Measurements from ENCODE around the gene MBTPS2. TPM values are rescaled to one million over a fixed set of nuclear protein-coding genes. Genes with fewer than 3 reads are reported as not detected.

MBTPS2 gene
- total RNA-seq, 1 experiment from 2014 or later = 29.7 TPM

DNA sequence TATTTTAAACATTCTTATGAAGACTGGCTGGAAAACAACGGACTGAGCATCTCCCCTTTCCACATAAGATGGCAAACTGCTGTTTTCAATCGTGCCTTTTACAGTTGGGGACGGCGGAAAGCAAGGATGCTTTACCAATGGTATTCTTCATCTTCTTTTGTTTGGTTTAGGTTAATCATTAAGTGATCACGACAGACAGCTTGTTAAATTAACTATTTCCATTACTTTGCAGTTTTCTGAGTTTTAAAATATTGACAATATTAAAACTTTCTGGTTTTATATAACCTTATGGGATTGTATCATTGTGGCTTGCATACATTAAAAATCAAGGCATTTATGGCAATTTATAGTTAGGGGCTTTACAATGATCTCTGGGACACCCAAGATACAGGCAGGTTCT is 3.8 kb downstream of the MBTPS2 start:
- intact Hi-C loops (cut with micrococcal nuclease; ENCODE audit: unreplicated experiment) = loop anchor here (5.0 kb wide), 1 partner anchor 46 kb away; no protein-coding TSS in a partner anchor
- Mint-ChIP-seq H3K4me3 (ENCODE audit: low read depth, unreplicated experiment) (no peak overlapping the region), H3K27me3 (ENCODE audit: unreplicated experiment) (no peaks in the 10 kb centered on the region), H3K36me3 (ENCODE audit: insufficient read depth, unreplicated experiment) (peaks cover 15% of the 10 kb centered on the region), H3K9me3 (ENCODE audit: low read depth, unreplicated experiment) (no peaks in the 10 kb centered on the region), H3K4me1 (ENCODE audit: low read depth, unreplicated experiment) (no peaks in the 10 kb centered on the region), H3K27ac (ENCODE audit: unreplicated experiment) (no peak overlapping the region)
- BruUV-seq (replicated peaks) = no TSS peak
- CTCF ChIA-PET = no interaction called here
- TF ChIP-seq, protein P1, sequence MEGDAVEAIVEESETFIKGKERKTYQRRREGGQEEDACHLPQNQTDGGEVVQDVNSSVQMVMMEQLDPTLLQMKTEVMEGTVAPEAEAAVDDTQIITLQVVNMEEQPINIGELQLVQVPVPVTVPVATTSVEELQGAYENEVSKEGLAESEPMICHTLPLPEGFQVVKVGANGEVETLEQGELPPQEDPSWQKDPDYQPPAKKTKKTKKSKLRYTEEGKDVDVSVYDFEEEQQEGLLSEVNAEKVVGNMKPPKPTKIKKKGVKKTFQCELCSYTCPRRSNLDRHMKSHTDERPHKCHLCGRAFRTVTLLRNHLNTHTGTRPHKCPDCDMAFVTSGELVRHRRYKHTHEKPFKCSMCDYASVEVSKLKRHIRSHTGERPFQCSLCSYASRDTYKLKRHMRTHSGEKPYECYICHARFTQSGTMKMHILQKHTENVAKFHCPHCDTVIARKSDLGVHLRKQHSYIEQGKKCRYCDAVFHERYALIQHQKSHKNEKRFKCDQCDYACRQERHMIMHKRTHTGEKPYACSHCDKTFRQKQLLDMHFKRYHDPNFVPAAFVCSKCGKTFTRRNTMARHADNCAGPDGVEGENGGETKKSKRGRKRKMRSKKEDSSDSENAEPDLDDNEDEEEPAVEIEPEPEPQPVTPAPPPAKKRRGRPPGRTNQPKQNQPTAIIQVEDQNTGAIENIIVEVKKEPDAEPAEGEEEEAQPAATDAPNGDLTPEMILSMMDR (IDR thresholded peaks at IDR 0.05; ENCODE audit: unreplicated experiment) = no peak
- DNase-seq = no peak

DNA sequence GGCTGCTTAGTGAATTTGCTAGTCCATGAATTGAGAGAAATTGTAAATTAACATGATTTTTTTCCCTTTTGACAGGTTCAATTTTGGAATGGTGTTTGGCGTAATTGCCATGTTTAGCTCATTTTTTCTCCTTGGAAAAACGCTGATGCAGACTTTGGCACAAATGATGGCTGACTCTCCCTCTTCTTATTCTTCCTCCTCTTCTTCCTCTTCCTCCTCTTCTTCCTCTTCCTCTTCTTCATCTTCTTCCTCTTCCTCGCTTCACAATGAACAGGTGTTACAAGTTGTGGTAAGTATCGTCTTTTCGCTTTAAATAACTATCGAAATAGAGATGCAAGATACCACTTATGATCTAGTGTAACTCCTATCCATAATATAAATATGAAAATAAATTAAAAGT is 5.7 kb downstream of the MBTPS2 start:
- Mint-ChIP-seq H3K4me3 (ENCODE audit: low read depth, unreplicated experiment) (no peak overlapping the region), H3K4me1 (ENCODE audit: low read depth, unreplicated experiment) (no peaks in the 10 kb centered on the region), H3K36me3 (ENCODE audit: insufficient read depth, unreplicated experiment) (peaks cover 5% of the 10 kb centered on the region), H3K27me3 (ENCODE audit: unreplicated experiment) (no peaks in the 10 kb centered on the region), H3K27ac (ENCODE audit: unreplicated experiment) (no peak overlapping the region), H3K9me3 (ENCODE audit: low read depth, unreplicated experiment) (no peaks in the 10 kb centered on the region)
- CTCF ChIA-PET = no interaction called here
- no peak for DNase-seq
- BruUV-seq (replicated peaks) = no TSS peak
- TF ChIP-seq, protein P1 (IDR thresholded peaks at IDR 0.05; ENCODE audit: unreplicated experiment) = no peak
- intact Hi-C loops (cut with micrococcal nuclease; ENCODE audit: unreplicated experiment) = no loop called here

DNA sequence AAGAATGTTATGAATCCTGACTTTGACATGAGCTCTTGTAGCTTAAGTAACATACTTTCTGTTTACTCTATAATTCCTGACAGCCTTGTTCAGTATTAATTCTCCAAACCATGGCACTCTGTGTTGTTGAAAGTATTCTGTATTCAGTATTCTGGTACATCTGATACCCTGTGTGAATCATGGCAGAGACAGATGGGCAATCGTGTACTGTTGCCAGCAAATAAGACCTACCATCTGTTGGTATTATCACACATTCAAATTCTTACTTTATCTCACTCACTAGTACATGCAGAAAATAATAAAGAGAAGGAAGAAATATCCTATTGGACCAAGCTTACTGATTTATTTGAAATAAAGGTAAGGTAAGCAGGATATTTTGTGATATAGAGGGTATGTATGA is 7.9 kb downstream of the MBTPS2 start:
- BruUV-seq (replicated peaks) = no TSS peak

DNA sequence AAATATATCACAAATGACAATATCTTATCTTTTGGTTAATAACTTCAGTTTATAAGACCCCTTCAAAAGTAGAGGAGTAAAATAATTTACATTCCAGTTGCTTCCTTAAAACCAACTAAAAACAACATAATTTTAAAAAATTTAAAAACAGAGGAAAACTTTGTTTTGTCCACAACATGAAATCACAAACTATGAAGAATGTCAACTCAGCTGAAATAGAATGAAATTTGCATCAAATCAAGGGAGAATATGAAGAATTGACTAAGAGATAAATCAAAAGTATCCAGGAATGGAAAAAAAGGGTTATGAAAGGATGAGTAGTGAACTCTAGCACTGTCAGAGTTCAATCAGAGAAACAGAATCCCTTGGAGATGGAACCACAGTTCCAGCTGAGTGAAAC is 14.2 kb downstream of the MBTPS2 start:
- TF ChIP-seq, protein P1 (IDR thresholded peaks at IDR 0.05; ENCODE audit: unreplicated experiment) = no peak
- no peak overlapping the region for H3K27ac Mint-ChIP-seq (ENCODE audit: unreplicated experiment)
- CTCF ChIA-PET = no interaction called here
- no peaks in the 10 kb centered on the region for H3K9me3 Mint-ChIP-seq (ENCODE audit: low read depth, unreplicated experiment)
- no peaks in the 10 kb centered on the region for H3K4me1 Mint-ChIP-seq (ENCODE audit: low read depth, unreplicated experiment)
- BruUV-seq (replicated peaks) = no TSS peak
- no peak overlapping the region for H3K4me3 Mint-ChIP-seq (ENCODE audit: low read depth, unreplicated experiment)
- intact Hi-C loops (cut with micrococcal nuclease; ENCODE audit: unreplicated experiment) = no loop called here
- H3K27me3 Mint-ChIP-seq (ENCODE audit: unreplicated experiment) = no peaks in the 10 kb centered on the region
- H3K36me3 Mint-ChIP-seq (ENCODE audit: insufficient read depth, unreplicated experiment) = peaks cover 20% of the 10 kb centered on the region
- no peak for DNase-seq

More for the DNA sequence above, 7.9 kb downstream of the MBTPS2 start:
- no peaks in the 10 kb centered on the region for H3K9me3 Mint-ChIP-seq (ENCODE audit: low read depth, unreplicated experiment)
- no peak overlapping the region for H3K4me3 Mint-ChIP-seq (ENCODE audit: low read depth, unreplicated experiment)
- no peaks in the 10 kb centered on the region for H3K4me1 Mint-ChIP-seq (ENCODE audit: low read depth, unreplicated experiment)
- intact Hi-C loops (cut with micrococcal nuclease; ENCODE audit: unreplicated experiment) = no loop called here
- H3K27ac Mint-ChIP-seq (ENCODE audit: unreplicated experiment) = no peak overlapping the region
- no peaks in the 10 kb centered on the region for H3K27me3 Mint-ChIP-seq (ENCODE audit: unreplicated experiment)
- DNase-seq = no peak
- TF ChIP-seq, protein P1 (IDR thresholded peaks at IDR 0.05; ENCODE audit: unreplicated experiment) = no peak
- CTCF ChIA-PET = no interaction called here
- peaks cover 4% of the 10 kb centered on the region for H3K36me3 Mint-ChIP-seq (ENCODE audit: insufficient read depth, unreplicated experiment)

Measured in Calu3 (cell line).